ENCODE data around the gene PHF13. TPM values are rescaled to one million over a fixed set of nuclear protein-coding genes. Genes with fewer than 3 reads are reported as not detected.
A peak's percentile ranks its signal among the peaks of the same experiment; 100 is the strongest.

PHF13 gene
- total and polyA plus RNA-seq, 8 donors: 4.0 to 8.3 (median 4.8) TPM

GRCh38 chr1:6586404-6586816 is 27.1 kb upstream of the PHF13 start:
- H3K36me3 ChIP-seq: peaks cover 0 to 19% (median 14%) of the 10 kb centered on the region in 3 donors
- H3K27me3 ChIP-seq: no peaks in the 10 kb centered on the region
- H3K9me3 ChIP-seq: no peaks in the 10 kb centered on the region
- no peak overlapping the region for H3K4me3 ChIP-seq
- DNase-seq (peak in 1 of 6 donors; percentile 82), FAIRE-seq (no peak), ATAC-seq (no peak)
- TF ChIP-seq CTCF (IDR thresholded peaks at IDR 0.05): no peak
- H3K27ac ChIP-seq: no peak overlapping the region
- intact Hi-C loops (cut with DNase I): no loop called here
- WGBS, 2 donors: 64 to 72% methylated on average over 11 of the region's 11 CpGs
- peaks cover 9 to 23% (median 20%) of the 10 kb centered on the region in 3 donors for H3K4me1 ChIP-seq

GRCh38 chr1:6587261-6588005 is 26.1 kb upstream of the PHF13 start:
- FAIRE-seq: no peak
- peak overlapping the region in 1 of 4 donors; percentile 17 for H3K27ac ChIP-seq
- 21 to 26% methylated on average over 13 of the region's 13 CpGs for WGBS, 2 donors
- TF ChIP-seq CTCF (IDR thresholded peaks at IDR 0.05): no peak
- H3K27me3 ChIP-seq: no peaks in the 10 kb centered on the region
- H3K9me3 ChIP-seq: no peaks in the 10 kb centered on the region
- H3K36me3 ChIP-seq: peaks cover 0 to 25% (median 22%) of the 10 kb centered on the region in 3 donors
- H3K4me3 ChIP-seq: no peak overlapping the region
- intact Hi-C loops (cut with DNase I): no loop called here
- peaks cover 5 to 13% (median 10%) of the 10 kb centered on the region in 3 donors for H3K4me1 ChIP-seq
- ATAC-seq: peak; percentile 26 to 74 (median 44)
- peak in 5 of 6 donors; percentile 55 to 86 (median 57) for DNase-seq

GRCh38 chr1:6588128-6588892 is 25.2 kb upstream of the PHF13 start:
- intact Hi-C loops (cut with DNase I): no loop called here
- peak in 2 of 6 donors; percentile 28 to 66 for DNase-seq
- H3K27me3 ChIP-seq: no peaks in the 10 kb centered on the region

GRCh38 chr1:6588893-6589520 is 24.5 kb upstream of the PHF13 start:
- H3K36me3 ChIP-seq: peaks cover 5 to 39% (median 37%) of the 10 kb centered on the region in 3 donors
- FAIRE-seq (no peak), ATAC-seq (no peak), DNase-seq (peak in 1 of 6 donors; percentile 68)
- peaks cover 0 to 7% (median 4%) of the 10 kb centered on the region in 3 donors for H3K4me1 ChIP-seq
- intact Hi-C loops (cut with DNase I): no loop called here
- H3K4me3 ChIP-seq: no peak overlapping the region
- TF ChIP-seq CTCF (IDR thresholded peaks at IDR 0.05): no peak
- whole genome bisulfite sequencing, 2 donors: 86 to 87% methylated on average over 24 of the region's 24 CpGs
- no peaks in the 10 kb centered on the region for H3K9me3 ChIP-seq
- no peak overlapping the region for H3K27ac ChIP-seq
- H3K27me3 ChIP-seq: no peaks in the 10 kb centered on the region

More at GRCh38 chr1:6588128-6588892, 25.2 kb upstream of the PHF13 start:
- WGBS, 2 donors: 61 to 70% methylated on average over 25 of the region's 25 CpGs
- Histone ChIP-seq H3K27ac (no peak overlapping the region), H3K4me3 (no peak overlapping the region), H3K4me1 (peaks cover 0 to 7% (median 4%) of the 10 kb centered on the region in 3 donors), H3K36me3 (peaks cover 0 to 32% (median 30%) of the 10 kb centered on the region in 3 donors), H3K9me3 (no peaks in the 10 kb centered on the region)
- ATAC-seq (peak in 2 of 4 donors; percentile 23 to 33), FAIRE-seq (no peak)
- no peak for TF ChIP-seq CTCF (IDR thresholded peaks at IDR 0.05)
